NCI-H2196 treated with DMSO at 0.1 percent for 48 hours (cell line): ENCODE data around the gene MIGA1.
A peak's percentile ranks its signal among the peaks of the same experiment; 100 is the strongest.
"Not testable (repeated sequence)": the region's sequence is repeated elsewhere in the genome, so short reads cannot be mapped to it uniquely, and the experiment has no call there.

Source experiments
- DNase-seq: peaks from one replicate; lab custom pipeline; 2025; ENCODE audit not compliant: unreplicated experiment; lab: John Stamatoyannopoulos, UW

Gene MIGA1

DNA sequence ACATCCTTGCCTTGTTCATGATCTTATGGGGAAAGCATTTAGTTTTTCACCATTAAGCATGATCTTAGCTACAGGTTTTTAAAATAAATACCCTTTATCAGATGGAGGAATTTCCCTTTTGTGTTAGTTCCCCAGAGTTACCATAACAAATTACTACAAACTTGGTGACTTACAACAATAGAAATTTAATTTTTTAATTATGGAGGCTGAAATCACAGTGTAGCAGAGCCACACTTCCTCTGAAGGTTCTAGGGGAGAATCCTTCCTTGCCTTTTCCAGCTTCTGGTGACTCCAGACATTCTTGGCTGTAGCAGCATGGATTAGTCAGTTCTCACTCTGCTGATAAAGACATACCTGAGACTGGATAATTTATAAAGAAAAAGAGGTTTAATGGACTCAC, 18.5 kb downstream of the MIGA1 start:
- no peak for DNase-seq

DNA sequence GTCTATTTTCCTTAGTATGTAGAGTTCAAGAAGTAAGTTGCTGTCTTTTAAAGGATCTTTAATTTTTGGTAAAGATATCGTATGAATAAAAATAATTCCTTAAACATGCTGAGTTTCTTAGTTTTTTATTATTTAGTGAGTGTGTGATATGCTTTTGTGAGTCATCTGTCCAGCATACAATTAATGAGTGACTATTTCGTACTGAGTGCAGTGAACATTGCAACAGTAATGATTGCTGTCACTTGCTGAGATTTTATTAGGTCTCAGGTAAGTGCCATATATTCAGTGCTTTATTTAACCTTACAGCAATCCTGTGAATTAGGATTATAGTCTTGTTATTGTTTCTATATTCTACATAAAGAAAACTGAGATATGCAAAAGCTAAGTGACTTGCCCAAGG, 22.6 kb downstream of the MIGA1 start:
- no peak for DNase-seq

DNA sequence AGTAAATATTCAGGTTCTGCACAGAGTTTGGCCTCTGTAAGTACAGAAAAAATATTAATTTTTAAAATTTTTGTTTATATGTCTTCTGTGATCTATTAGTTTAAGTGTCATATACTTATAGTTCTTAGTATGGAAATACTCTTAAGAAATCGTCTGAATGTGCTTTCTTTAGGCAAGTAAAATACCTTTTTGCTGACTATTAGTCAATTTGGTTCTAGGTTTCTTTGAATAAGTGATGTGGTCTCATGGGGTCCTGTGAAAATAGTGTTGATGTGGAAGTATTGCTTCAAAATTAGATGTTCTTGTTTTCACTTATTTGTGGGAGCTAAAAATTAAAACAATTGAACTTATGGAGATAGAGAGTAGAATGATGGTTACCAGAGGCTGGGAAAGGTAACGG, 23.9 kb downstream of the MIGA1 start:
- no peak for DNase-seq

DNA sequence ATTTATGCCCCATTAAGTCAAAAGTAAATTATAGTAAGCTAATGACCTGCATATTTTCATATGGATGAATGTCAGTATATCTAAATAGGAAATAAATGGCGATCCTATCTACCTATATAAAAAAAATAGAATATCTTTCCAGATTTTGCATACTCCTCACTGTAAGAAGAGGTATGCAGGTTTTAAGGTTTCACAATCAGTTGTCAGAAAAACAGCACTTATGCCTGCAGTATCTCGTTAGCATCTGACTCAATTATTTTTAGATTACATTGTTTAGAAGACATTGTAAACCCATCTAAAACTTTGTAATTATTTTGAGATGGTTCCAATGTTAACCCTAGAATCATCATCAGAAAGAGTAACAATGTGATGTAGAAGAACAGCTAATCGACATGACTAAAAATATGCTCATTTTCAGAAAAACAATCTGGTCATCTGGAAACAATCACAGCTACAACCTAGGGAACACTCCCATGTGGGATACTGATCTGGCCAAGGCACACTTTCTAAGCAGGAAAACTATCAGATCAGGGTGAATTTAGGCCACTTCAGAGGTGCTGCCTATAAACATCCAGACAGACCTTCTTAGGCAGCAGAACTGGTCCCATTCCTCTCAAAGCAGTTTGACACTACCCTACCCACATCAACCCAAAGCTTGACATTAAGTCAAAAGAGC, 30.5 kb downstream of the MIGA1 start:
- not testable (repeated sequence) for DNase-seq

DNA sequence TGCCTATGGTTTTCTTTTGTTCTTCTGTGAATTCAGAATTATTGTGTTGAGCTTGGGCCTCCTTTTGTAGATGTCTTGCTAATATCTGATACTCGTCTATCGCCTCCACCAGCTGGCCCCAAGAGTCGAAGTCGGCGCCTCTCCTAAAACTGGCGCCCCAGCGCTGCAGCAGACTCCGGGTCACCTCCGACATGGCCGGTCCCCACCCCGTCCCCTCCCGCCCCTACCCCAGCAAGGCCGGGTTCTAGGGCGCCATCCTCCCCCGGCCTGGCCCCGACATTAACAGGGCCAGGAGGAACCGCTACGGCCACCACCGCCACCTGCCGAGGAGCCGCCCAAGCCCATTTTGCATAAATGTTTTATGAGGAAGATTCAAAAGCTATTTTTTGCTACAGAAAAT, 32.1 kb downstream of the MIGA1 start:
- DNase-seq = not testable (repeated sequence)

DNA sequence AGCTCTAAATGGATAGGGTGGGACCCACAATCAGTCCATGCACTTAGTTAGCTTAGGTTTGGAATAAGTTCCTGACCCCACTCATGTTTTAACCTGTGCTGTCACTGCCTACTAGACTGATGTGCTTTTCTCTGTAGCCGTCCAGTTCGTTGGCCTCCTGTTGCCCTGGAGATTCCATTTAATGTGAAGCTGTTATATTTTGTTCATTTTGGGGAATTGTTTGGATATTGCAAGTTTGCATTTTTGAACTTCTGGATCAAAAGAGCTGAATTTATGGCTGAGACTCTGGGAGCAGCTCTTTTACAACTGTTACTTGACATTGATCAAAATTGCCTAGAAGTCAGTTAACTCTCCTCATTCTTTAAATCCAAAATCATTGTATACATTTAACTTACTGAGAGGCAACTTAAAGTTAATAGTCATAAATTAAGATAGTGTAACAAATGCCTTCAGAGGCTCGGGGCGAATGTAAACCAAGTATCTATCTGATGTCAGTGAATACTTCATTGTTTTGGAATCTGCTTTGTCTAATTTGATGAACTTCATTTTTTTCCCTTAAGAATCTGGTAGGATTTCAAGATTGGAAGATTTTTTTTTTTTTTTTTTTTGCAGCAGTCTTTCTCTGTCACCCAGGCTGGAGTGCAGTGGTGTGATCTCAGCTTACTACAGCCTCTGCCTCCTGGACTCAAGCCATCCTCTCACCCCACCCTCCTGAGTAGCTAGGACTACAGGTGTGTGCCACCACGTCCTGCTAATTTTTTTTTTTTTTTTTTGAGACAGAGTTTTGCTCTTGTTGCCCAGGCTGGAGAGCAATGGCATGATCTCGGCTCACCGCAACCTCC, 38.1 kb downstream of the MIGA1 start:
- no peak for DNase-seq

DNA sequence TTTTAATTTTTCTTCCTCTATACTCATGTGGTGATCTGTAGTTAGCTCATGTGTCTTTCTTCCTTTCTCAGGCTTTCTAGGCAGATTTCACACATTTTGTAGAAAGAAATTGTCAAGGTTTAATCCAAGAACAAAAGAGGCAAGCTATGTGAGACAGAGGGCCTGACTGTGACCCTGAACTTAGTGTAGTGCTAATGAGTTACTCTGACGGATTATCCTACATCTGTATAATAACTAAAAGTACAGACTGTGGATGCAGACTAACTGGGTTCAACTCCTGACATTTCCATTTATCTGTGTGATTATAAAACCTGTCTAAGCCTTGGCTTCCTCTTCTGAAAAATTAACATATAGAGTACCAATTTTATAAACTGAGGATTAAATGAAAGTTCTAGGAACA, 40.7 kb downstream of the MIGA1 start:
- DNase-seq = no peak

DNA sequence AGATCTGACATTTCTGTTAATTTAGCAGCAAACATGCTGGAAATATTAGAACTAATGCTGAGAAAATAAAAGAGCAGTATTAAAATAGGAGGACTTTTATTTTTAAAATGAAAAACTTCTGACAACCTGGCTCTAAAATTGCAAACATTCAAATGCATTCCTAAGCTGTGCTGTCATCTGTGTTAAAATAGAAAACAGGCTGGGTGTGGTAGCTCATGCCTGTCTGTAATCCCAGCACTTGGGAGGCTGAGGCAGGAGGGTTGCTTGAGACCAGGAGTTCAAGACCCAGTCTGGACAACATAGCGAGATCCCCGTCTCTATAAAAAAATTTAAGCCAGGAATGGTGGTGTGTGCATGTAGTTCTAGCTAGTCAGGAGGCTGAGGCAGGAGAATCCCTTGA, 44.6 kb downstream of the MIGA1 start:
- no peak for DNase-seq

DNA sequence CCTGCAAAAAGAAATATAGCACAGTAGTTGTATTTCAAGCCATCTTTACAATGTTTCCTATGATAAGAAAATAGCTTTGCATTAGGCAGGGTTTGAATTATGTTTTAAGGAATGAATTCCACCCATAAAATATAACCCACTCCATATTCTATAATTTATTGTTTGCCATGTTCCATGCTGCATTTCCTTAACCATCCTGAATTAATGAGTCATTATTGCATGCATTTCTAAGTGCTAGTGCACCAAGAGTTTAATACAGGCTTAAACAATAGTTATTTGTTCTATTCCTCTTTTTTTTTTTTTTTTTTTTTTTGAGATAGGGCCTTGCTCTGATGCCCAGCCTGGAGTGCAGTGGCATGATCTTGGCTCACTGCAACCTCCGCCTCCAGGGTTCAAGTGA, 45.2 kb downstream of the MIGA1 start:
- DNase-seq = no peak

DNA sequence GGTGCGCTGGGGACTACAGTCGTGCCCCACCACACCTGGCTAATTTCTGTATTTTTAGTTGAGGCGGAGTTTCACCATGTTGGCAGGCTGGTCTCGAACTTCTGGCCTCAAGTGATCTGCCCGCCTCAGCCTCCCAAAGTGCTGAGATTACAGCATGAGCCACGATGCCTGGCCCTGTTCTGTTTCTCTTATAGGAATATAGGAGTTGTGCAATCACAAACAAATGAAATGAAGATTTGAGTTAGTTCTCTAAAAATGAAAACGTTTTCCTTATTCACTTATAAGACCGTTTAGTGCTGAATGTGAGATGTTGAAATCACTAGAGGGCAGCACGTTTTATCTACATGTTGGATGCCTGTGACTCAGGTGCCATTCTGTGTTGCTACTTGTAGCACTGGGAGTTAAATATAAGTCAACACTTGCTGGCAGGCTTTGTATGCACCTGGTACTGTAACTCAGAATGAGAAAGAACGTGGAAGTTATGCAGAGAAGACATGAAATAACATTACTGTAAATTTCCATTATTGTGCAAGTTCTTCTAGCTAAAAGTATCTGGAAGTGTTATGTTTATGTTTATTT, 45.8 kb downstream of the MIGA1 start:
- peak; percentile 45 for DNase-seq

DNA sequence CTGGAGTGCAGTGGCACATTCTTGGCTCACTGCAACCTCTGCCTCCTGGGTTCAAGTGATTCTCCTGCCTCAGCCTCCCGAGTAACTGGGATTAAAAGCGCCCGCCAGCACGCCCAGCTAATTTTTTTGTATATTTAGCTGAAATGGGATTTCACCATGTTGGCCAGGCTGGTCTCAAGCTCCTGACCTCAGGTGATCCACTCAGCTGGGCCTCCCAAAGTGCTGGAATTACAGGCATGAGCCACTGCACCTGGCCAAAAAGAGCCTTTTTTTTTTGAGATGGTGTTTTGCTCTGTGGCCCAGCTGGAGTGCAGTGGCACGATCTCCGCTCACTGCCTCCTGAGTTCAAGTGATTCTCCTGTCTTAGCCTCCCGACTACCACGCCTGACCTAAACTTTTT, 47.4 kb downstream of the MIGA1 start:
- DNase-seq = not testable (repeated sequence)

DNA sequence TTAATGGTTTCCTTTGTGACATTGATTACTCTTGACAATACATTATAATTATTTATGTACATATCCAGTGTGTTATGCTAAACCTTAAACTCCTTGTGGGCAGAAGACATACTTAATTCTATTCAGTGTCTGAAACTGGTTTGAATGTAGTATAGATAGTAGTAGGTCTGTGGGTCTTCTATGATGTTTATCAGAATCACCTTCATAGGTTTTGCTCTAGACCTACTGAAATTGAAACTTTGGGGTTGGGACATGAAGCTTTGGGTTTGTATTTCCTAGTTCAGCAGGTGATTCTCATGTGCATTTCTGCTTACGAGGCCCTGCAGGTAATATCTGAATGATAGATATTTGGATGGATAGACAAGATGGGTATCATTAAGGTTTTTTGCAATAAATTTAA, 48.6 kb downstream of the MIGA1 start:
- DNase-seq = no peak

DNA sequence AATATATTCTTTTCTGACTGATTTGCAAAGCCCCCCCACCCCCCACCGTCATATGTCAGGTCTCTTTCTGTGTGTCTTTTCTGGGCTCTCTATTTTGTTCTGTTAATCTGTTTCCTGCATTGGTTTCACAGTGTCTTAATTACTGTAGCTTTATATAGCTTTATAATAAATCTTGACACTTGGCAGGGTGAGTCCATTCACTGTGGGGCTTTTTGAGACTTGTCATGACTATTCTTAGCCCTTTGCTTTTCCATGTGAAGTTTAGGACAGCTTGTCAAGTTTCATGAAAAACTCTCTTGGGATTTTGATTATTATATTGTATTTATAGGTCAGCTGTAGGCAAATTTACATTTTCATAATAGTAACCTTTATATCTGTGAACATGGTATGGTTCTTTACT, 50.4 kb downstream of the MIGA1 start:
- no peak for DNase-seq

DNA sequence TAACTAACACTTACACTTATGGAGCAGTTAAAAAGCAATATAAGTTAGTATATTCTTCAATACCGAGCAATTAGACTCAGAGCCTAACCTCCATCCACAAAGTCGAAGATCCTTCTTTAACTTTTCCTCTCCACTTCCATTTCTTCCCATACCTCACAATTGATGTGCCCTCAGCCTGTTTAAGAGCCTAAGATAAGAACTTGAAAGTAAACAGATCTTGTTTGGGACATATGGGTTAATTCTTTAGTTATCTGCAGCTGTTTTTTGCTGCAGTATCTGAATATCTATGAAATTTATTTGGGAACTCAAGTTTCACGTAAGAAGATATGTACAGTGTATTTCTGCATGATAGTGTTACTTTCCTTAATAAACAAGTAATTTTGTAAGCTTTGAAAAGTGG, 51.5 kb downstream of the MIGA1 start:
- DNase-seq = no peak

DNA sequence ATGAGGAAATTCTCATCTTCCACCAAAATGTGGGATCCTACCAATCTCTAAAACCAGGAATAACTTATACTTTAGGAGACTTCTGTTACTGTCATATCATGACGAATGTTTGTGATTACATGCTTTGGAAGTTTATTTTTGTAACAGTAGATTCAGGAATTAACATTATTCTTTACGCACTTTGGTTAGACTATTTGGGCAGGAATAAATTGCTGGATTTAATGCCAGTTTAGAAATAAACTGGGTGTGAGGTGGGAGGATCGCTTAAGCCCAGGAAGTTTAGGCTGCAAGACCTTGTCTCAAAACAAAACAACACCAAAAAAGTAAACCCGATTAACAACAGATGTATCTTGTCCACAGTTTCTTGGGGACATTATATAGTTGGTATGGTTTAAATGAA, 52.1 kb downstream of the MIGA1 start:
- no peak for DNase-seq

DNA sequence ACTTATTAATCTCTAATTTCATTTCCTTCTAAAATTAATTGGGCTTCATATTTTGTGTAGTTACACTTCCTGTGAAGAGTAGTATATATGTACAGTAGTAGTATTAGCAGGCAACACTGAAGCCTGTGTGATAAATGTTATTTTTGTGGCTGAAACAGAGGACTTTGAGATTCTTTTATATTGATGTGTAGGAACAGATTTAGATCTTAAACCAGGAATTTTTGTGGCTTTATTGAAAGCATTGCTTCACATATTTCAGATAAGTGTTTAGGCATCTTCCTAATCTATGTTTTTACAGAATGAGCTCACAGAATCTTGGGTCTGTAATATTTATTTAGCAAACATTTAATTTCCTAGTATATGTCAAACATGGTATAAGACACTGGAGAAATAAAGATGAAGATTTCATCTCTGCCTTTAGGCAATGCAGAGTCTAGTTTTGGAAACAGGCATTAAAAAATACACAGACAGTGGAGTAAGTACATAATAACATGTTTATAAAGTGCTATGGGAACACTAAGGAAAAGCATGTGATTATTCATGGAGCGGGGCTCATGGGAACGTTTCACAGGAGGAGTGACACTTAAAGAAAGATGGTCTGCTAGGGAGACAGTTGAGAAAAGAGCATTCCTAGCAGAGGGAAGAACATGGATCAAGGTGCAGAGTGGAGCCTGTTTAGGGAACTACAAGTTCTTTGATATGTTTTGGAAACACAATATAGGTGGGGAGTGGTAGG, 52.7 kb downstream of the MIGA1 start:
- DNase-seq = no peak

DNA sequence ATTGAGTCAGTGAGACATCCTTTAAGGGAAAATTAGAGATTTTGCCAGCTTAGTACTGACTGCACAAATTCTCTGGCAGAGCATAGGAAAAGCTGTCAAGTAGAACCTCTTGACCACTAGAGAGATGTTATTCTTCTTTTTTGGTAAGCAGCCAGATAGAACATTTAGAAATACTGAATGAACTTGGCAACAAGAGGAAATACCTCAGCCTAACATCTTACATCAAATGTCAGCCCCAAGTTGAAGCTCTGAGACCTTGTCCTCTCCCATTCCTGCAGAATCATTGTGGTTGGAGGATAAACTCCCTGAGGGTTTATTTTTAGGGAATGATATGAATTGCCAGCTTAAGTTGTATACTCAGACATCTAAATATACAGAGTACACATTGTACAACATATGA, 53.5 kb downstream of the MIGA1 start:
- DNase-seq = peak; percentile 18

DNA sequence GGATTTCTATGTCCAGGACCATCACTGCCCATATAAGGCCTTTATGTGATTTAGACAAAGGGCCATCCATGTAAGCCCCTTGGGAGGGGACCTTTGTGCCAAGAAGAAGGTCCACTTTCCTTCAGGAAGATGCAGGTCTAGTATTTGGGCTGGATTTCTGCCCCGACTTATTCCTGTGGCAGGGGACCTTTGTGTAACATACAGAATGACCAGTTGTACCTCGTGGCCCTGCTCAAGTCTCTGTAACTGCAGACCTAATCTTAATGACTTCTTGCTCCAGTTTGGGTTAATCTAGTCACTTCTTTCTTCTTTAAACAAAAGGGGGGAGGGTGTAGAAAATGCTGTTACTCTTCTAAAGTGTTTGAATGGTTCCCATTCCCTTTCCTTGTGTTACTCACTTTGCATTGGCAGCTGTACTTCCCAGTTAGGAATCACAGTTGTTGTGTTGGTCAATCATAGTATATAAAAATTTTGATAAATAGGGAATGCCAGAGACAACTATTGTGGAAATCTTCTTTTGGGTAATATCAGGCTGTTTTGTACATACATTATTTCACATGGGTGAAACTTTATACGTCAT, 54.2 kb downstream of the MIGA1 start:
- no peak for DNase-seq

DNA sequence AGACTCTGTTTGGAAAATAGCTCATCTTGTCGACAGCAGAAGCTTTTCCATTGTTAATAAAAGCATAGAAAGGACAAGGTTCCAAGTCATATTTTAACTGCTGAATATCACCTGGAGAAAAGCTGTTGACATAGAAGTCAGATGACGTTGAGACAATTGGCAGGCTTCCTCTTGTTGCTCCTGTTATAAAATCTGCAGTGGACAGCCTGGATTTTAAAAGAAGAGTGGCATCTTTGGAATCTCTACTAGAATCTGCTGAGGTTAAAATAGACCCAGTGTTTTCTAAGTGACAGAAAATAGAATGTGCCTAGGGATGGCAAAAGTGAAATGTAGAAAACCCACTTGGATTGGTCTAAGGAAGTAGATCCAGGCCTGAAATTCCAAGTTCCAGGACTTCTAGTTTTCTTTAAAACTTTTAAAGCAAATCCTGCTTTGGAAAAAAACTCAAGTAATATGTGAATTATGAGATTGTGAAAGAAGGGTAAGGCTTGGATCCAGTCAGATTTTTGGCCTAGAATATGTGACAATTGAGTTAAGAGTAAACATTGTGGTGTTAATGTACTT, 55.4 kb downstream of the MIGA1 start:
- DNase-seq = peak; percentile 30

DNA sequence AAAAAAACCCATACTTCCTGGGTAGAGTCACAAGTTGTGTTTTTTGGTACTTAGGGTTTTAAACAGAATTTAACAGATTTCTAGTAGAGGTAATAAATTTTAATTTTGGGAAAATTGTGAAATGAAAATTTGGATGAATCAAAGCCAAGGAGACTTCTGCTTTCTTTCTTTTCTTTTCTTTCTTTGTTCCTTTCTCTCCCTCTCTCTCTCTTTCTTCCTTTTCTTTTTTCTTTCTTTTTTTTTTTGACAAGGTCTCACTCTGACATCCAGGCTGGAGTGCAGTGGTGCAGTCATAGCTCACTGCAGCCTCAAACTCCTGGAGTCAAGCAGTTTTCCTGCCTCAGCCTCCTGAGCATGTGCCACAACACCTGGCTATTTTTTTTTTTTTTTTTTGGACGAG, 62.1 kb downstream of the MIGA1 start:
- DNase-seq = no peak

DNA sequence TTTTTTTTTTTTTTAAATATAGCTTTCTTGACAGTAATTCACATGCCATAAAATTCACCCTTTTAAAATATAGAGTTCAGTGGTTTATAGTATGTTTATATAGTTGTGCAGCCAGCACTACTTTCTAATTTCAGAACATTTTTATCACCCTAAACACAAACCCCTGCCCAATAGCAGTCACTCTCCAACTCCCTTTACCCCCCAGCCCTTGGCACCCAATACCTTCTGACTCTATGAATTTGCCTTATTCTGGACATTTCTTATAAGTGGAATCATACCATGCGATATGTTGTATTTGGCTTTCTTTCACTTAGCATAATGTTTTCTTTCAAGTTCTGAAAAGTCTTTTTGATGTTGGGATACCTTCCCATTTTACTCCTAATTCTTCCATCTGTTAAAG, 66.5 kb downstream of the MIGA1 start:
- no peak for DNase-seq
